Effector memory CD8-positive, alpha-beta T cell (primary cell): ENCODE data around the gene CAPRIN2.

Experiments used
- ATAC-seq: fragments of 150-1000 bp; cut with Tn5 transposase; replicated peaks from 2 replicates; pipeline ENCODE4 v1.10.0; 2021; ENCODE audit warnings: mild to moderate bottlenecking, moderate library complexity
- DNase-seq, 3 experiments: peaks; one replicate each; pipeline ENCODE4 v3.0.0; 2021
- H3K27ac Mint-ChIP-seq, 2 donors: one replicate each; pipeline ENCODE4 v1.8.0; 2022; ENCODE audit warnings: mild to moderate bottlenecking in 2 of 2, mixed read lengths in 2 of 2, moderate library complexity in 2 of 2
- H3K27me3 Mint-ChIP-seq, 2 donors: one replicate each; pipeline ENCODE4 v1.8.0; 2022; ENCODE audit warnings: mixed read lengths in 2 of 2
- H3K36me3 Mint-ChIP-seq: one replicate; pipeline ENCODE4 v1.8.0; 2022; ENCODE audit warnings: mild to moderate bottlenecking, moderate library complexity, mixed read lengths; ENCODE audit not compliant: insufficient read depth
- H3K4me1 Mint-ChIP-seq, 2 donors: one replicate each; pipeline ENCODE4 v1.8.0; 2022; ENCODE audit warnings: low read depth in 2 of 2, mixed read lengths in 2 of 2
- H3K4me3 Mint-ChIP-seq, 2 donors: one replicate each; pipeline ENCODE4 v1.8.0; 2022; ENCODE audit warnings: mild to moderate bottlenecking in 2 of 2, mixed read lengths in 2 of 2, moderate library complexity in 2 of 2
- H3K9me3 Mint-ChIP-seq, 2 donors: one replicate each; pipeline ENCODE4 v1.8.0; 2022; ENCODE audit warnings: mixed read lengths in 2 of 2

CAPRIN2 gene

DNA sequence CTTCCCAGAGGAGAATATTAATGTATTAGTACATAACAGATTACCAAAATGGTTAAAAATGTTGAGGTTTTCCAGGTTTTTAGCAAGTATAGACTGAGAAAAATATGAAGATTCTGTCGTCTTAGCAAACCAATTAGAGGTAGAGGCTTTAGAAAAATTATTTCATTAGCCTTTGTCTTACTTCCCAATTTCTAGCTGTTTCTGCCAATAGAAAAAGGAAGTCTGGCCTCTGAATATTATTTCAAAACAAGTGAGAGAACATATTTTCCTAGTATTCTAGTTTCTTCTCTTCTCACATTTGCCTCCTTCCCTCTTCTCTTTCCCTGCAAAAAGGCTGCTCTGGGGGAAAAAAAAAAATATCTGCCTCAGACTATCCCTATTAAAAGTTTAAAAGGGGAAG, 75.5 kb downstream of the CAPRIN2 start:
- H3K27me3 Mint-ChIP-seq, result no peaks in the 10 kb centered on the region
- H3K4me3 Mint-ChIP-seq, result no peak overlapping the region
- no peak overlapping the region for H3K27ac Mint-ChIP-seq
- no peak for DNase-seq
- no peak for ATAC-seq
- no peaks in the 10 kb centered on the region for H3K9me3 Mint-ChIP-seq
- H3K4me1 Mint-ChIP-seq, result peaks cover 1 to 4% of the 10 kb centered on the region in 2 donors
- H3K36me3 Mint-ChIP-seq, result peaks cover 45% of the 10 kb centered on the region

DNA sequence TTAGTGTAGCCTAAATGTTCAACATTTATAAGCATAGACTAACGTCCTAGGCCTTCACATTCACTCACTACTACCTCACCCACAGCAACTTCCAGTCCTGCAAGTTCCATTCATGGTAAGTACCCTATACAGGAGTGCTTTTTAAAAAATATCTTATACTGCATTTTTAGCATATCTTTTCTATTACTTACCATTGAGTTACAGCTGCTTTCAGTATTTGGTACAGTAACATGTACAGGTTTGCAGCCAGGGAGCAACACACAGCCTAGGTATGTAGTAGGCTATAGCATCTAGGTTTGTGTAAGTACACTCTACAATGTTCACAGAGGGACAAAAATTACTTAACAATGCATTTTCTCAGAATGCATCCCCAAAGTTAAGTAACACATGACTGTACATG, 76.5 kb downstream of the CAPRIN2 start:
- no peaks in the 10 kb centered on the region for H3K9me3 Mint-ChIP-seq
- peaks cover 0 to 4% of the 10 kb centered on the region in 2 donors for H3K4me1 Mint-ChIP-seq
- H3K27ac Mint-ChIP-seq, result no peak overlapping the region
- peaks cover 52% of the 10 kb centered on the region for H3K36me3 Mint-ChIP-seq
- H3K27me3 Mint-ChIP-seq, result no peaks in the 10 kb centered on the region
- DNase-seq (no peak), ATAC-seq (no peak)
- no peak overlapping the region for H3K4me3 Mint-ChIP-seq

DNA sequence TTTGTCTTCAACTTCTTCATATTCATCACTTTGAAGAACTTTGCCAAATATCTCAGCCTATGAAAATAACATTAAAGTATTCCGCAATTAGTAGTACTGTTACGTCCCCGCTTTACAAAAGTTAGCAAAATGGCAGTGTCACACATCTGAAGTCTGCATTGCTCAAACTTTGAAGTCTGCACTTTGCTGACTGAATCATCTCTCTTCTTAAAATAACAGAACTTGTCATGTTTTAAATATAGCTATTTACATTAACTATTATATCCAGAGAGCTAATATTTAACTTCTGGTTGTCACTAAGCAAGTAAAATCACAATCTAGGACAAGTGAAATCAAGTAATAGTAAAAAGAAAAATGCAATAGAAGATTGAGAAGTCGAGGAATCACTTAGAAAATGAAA, 93.5 kb downstream of the CAPRIN2 start:
- Mint-ChIP-seq H3K27me3 (no peaks in the 10 kb centered on the region), H3K4me3 (no peak overlapping the region), H3K36me3 (peaks cover 65% of the 10 kb centered on the region), H3K27ac (peak overlapping the region in 1 of 2 donors; percentile 17), H3K9me3 (no peaks in the 10 kb centered on the region), H3K4me1 (peaks cover 0 to under 1% of the 10 kb centered on the region in 2 donors)
- ATAC-seq (no peak), DNase-seq (no peak)
